ENCODE data around the gene SYVN1.
"Not testable (repeated sequence)": the region's sequence is repeated elsewhere in the genome, so short reads cannot be mapped to it uniquely, and the experiment has no call there.

Gene SYVN1

DNA sequence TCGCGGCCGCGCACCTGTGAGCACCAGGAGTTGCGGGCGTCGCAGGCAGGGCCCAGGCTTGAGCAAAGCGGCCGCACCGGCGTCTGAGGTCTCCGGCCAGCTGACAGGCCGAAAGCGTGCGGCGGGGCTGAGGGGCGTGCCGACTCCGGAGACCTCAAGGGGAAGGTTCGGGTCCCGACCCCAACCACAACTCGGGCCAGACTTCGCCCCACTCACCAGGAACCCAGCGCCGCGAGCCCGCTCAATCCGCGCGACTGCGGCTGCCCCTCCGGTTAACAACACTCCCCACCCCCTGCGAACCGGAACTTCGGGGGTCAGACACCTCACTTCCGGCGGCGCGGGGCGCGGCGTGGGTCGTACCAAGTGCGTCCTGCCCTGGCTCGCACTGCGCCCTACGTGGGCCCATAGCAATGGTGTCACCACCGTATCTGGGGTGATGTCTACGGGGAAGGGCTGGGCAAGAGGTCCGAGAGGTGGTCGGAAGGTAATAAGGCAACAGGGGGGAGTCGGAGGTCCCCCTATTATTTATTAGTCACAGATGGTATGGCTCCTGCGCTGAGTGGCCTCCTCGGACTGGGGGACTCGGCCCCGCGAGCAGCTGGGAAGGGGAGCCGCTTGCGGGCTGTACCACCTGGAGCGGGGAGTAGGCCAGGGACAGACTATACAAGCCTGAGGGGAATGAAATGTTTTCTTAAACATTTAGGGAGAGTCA lies at the start of gene SYVN1:
SYVN1 (minus strand) TSS at position 280 of the 712 bp plus-strand sequence. CDS start 918 bp downstream, outside the sequence.
- DNase-seq (ENCODE audit: low spot score): peak; percentile 76

DNA sequence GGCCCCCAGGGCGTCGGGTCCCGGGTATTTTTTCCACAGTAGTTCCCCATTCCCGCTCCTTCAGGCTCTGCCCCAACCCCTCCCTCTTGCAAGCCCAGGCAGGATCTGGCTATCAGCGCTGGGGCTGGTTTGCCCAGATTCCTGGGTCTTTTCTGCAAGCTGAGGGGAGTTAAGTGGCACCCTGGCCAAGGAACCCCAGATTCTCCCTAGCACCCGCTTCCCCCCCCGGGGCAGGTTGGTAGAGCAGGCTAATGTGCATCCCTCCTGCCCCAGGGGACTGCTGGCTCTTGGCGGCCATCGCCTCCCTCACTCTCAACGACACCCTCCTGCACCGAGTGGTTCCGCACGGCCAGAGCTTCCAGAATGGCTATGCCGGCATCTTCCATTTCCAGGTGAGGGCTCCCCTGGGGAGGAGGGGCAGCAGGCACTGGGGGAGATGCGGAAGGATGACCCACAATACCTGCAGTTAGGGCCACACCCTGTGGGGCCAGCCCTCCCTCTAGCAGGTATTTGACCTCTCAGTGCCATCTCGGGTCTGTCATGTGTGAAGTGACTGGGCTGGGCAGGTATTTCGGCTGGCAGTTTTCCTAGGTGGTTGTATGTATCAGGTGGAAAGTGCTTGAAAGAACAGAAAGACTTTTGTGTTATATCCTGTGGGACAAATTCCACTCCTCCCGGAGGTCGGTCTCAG lies 49.0 kb upstream of the SYVN1 start:
- DNase-seq (ENCODE audit: low spot score): no peak

DNA sequence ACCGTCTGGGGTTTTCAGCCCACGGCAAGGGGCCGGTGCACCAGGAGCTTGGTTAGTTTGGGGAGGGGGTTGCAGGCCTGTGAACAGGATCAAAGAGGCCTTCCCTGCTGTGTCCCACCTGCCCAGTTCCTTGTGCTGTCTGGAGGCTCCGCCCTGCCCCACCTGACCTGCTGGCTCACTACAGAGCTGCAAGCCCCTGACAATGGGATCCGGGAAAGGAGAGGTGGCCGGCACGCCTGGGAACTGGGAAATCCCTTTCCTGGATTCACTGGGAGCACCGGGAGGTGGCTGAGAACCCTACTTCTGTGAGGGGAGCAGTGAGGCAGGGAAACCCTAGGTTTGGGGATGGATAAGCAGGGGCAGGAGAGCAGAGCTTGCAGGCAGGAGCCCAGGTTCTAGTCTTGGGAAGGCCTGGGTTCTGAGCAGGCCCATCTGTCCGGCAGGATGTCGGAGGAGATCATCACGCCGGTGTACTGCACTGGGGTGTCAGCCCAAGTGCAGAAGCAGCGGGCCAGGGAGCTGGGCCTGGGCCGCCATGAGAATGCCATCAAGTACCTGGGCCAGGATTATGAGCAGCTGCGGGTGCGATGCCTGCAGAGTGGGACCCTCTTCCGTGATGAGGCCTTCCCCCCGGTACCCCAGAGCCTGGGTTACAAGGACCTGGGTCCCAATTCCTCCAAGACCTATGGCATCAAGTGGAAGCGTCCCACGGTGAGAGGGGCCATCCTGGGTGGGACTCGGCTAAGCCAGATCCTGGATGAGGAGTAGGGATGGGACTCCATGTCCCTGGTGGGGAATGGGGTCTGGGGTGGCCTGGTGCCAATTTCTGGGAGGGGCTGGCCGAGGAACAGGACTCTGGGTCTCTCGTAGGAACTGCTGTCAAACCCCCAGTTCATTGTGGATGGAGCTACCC lies 48.2 kb upstream of the SYVN1 start:
- DNase-seq (ENCODE audit: low spot score): no peak

DNA sequence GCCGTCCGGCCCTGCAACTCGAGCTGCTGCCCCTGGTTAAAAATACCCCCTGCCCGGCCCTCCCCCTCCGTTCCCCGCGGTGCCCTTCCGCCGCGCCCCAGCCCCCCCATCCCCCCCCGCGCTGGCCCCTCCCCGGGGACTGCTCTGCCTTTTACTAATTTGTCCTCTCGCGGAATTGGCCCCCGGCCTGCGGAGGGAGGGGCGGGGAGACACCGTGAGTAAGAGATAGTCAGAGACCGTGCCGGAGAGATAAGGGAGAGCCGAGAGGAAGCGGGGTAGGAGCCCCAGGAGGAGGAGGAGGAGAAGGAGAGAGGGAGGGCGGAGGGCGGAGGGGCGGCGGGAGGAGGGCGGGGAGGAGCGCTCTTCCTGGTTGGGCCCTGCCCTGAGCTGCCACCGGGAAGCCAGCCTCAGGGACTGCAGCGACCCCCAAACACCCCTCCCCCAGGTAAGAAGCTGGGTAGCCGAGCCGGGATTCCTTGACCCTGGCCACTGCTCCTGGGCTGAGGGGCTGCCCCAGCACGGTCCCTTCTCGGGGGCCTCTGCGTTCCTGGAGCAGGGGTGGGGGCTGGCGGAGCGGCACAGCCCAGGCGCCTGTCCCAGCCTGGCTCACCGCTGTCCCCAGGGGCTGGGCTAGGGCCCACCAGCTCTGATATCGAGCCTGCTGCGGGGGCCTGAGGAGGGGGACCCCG lies 47.4 kb upstream of the SYVN1 start, which contains the start of gene CAPN1:
CAPN1 (plus strand) TSS at position 360 of the 689 bp plus-strand sequence. CDS start 774 bp downstream, outside the sequence.
- peak; percentile 68 for DNase-seq (ENCODE audit: low spot score)

DNA sequence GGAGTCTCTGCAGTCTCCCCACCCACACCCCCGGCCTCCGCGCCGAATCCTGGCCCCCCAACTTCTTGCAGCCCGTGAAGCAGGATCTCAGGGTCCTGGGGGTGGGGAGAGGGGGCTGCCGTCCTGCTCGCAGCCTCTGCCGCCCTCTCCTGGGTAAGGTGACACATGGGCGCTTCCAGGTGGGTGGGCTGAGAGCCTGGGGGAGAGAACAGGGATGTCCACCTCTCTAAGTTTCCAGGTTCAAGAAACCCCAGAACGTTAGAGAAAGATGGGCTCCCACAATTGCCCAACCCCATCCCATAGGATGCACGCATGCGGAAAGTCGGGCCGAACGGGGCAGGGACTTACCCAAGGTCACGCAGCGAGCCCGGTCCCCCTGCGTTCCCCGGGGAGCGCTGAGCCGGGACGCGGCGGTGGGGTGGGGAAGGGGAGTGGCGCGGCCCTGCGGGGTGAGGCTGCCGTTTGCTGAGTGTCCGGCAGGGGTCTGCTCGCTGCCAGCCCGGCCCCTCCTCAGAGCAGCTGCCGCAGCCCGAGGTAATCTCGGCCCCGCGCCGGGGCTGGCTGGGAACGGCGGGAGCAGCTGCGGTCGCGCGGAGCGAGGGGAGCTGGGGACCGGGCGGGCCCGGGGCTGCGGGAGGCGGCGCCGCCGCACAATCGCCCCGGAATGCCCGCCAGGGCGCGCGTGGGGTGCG lies 46.7 kb upstream of the SYVN1 start:
- peak; percentile 42 for DNase-seq (ENCODE audit: low spot score)

DNA sequence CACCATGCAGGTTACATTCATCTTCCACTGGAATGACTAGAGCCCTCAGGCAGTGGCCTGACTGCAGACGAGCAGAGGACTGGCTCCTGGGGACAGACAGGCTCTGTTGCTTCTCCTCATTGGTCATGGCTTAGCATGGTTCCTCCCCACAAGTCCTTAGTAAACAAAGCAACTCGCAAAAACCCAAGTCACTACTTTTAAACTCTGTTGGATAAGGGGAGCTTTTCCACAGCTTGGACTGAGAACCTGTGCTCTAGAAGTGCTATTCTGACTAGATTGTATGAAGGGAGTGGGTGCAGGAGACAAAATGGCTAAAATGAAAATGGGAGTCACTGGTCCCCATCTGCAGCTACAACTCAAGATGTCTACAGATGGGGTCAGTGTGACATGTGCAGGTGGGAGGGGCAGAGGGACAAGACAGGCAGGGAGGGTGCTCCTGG lies 40.3 kb upstream of the SYVN1 start:
- not testable (repeated sequence) for DNase-seq (ENCODE audit: low spot score)

DNA sequence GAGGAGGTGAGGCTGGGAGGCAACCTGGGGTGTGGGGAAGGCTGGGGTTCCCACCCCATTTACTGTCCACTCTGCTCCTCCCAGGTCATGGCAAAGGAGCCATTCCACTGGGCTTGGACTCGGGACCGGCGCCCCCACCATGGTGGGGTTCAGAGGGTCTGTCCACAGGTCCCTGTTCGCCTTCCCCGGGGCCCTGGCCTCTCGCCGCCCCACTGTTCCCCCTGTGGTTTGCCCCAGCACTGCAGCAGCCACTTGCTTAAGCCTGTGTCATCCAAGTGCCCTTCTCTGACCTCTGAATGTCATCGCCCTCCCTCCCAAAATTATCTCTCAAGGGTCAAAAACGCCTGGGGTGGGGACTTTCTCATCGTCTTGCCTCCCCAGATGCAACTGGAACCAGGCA lies 38.3 kb upstream of the SYVN1 start:
- no peak for DNase-seq (ENCODE audit: low spot score)

DNA sequence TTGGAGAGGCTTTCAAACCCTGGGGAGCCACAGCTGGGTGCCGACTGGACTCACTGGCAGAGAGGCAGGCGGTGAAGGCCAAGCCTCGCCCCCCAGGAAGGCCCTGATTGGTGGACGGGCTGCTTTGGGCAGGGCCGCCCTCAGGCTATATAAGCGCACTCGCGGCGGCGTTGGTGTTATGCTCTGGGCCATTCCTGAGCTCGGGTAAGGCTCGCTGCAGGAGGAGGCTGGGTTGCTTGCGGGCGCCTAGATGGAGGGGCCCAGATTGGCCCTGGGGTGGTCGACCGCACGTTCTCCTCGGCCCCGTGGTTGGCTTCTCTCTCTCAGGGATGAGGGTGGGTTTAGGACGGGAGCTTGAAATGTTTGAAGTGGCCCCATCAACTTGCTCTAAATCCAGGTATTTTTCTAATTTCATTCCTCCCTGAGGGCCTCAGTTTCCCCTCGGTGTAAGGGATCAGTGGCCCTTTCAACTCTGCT lies 35.8 kb upstream of the SYVN1 start, which contains the start of gene SPDYC:
SPDYC (plus strand) TSS at position 176 of the 477 bp plus-strand sequence. CDS start 1,125 bp downstream, outside the sequence.
- DNase-seq (ENCODE audit: low spot score): no peak

DNA sequence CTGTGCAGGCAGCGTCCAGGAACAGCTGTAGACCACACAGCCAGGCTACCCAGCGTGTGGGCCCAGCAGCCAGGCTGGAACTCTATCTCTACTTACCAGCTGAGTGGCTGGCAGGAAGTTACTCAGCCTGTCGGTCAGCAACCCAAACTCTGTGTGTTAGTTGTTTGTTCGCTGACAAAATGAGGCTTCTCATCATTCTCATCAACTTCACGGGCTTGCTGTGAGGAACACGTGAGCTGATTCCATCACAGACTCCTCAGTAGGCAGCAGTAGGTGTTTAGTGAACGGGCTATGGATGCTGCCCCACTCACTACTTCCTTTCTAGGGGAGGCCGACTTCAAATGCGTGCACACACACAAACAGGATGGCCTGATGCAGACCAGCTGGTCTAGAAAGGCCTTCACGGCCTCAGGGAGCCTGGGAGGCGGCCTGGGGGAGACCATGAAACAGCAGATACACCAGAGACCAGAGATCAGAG lies 34.9 kb upstream of the SYVN1 start:
- no peak for DNase-seq (ENCODE audit: low spot score)

DNA sequence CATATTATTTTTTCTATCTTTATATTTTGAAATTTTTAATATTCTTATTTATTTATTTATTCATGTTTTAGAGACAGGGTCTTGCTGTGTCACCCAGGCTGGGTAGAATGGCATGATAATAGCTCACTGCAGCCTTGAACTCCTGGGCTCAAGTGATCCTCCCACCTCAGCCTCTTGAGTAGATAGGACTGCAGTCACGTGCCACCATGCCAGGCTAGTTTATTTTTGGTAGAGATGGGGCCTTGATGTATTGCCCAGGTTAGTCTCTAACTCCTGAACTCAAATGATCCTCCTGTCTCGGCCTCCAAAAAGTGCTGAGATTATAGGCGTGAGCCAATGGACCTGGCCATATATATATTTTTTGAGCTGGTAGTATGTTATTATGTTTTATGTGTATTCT lies 33.3 kb upstream of the SYVN1 start:
- no peak for DNase-seq (ENCODE audit: low spot score)

DNA sequence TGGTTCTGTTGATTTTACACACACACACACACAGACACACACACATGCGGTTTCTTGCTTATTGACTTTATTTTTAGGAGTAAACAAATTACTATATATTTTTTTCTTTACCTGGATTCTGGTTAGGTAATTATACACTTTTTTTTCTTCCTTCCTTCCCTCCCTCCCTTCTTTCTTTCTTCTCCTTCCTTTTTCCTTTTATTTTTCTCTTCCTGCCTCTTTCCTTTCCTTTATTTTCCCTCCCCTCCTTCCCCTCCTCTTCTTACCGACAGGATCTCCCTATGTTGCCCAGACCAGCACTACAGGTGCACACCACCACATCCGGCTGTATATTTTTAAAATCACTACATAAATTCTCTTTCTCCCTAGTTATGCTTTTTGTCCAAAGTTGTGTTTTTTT lies 32.6 kb upstream of the SYVN1 start:
- DNase-seq (ENCODE audit: low spot score): no peak

DNA sequence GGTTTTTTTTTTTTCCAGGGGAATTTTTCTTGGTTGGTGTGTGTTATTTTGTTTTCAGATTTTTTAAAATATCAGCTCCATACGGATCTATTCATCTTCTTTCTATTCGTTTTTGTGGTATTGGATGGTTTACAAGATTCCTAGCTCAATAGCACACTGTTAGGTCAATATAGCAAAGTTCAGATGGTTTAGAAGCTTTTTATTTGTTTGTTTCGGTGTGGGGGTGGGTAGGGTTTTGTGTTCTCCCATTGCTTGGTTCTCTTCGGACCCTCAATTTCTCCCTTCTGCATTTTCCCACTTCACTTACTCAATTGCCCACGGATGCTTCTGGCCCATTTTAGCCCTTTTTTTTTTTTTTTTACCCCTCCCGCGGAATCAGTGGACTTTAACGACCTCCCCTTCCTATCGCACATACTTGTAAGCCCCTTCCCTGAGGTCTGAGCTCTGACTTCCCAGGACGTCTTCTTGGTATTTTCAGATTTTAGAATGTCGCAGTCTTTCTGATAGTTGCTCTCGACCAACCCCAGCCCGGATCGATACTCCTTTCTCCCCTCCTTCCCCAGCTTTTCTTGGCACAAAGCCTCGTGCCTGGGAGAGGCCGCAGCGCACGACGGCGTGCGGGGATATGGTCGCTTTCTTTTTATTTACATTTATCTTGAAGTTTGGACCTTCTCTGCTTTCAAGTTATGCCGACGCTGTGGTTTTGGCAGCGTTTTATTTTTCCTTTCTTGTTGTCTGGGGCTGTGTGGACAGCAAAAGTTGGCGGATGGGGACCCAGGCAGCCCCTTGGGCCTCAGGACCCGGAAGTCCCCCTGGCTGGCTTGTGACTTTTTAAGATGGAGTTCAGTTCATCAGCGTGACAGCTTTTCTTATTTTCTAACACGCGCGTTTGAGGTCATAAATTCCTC lies 31.3 kb upstream of the SYVN1 start:
- no peak for DNase-seq (ENCODE audit: low spot score)

DNA sequence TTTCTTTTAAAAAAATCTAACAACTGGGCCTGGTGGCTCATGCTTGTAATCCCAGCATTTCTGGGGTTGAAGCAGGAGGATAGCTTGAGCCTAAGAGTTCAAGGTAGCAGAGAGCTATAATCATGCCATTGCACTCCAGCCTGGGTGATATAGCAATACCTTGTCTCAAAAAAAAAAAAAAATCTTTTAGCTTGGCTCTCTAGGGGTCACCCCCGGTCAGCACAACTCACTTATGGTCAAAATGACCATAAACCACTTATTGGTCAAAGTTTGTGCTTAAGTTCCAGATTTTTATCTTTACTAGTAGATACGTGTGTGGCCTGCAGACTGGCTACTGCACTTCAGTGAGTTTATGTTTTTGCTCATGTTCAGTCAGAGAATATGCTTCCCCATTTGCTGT lies 29.4 kb upstream of the SYVN1 start:
- no peak for DNase-seq (ENCODE audit: low spot score)

DNA sequence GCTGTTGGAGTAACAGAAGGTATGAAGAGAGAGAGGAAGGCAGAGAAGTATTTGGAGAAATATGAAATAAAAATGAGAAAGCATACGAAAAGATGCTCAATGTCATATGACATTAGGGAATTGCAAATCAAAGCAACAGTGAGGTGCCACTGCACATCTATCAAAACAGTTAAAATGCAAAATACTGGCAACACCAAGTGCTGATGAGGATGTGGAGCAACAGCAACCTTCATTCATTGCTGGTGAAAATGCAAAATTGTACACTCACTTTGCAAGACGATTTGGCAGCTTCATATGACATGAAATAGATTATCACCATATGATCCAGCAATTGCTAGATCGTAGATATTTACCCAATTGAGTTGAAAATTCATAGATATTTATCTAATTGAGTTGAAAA lies 26.3 kb upstream of the SYVN1 start:
- no peak for DNase-seq (ENCODE audit: low spot score)

DNA sequence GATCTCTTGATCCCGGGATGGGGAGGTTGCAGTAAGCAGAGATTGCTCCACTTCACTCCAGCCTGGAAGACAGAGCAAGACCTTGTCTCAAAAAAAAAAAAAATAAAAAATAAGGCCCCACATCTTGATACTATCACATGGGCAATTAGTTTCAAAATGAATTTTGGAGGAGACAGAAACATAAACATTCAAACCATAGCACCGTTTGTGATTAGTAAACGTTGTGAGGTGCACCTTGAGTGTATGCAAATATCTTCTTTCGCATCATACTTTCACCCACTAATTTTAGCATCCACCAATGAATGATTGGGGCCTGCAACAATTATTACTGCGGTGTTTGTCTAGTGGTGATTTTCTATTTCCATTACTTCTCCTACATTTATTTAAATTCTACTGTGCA lies 24.7 kb upstream of the SYVN1 start:
- no peak for DNase-seq (ENCODE audit: low spot score)

DNA sequence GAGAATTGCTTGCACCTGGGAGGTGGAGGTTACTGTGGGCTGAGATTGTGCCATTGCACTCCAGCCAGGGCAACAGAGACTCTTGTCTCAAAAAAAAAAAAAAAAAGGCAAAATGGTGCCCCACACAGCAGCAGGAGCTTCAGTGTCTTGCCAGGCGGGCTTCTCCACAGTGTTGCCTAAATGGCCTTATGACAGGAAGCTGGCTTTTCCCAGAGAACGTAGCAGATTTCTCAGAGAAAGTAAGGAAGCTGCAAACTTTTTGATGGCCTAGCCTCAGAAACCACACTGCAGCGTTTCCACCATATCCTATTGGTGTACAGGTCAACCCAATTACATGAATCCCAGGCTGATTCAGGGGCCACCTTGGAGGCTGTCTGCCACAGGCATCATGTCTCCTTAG lies 23.0 kb upstream of the SYVN1 start:
- DNase-seq (ENCODE audit: low spot score): no peak

DNA sequence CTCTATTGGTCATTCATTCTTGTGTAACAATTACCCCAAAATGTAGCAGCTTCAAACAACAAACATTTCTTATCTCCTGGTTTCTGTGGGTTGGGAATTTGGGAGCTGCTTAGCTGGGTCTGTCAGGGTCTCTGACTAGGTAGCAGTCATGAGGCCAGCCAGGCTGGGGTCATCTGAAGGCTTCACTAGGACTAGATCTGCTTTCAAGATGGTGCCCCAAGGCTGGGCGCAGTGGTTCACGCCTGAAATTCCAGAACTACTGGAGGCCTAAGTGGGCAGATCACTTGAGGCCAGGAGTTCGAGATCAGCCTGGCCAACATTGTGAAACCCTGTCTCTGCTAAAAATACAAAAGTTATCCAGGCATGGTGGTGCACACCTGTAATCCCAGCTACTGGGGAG lies 22.6 kb upstream of the SYVN1 start:
- DNase-seq (ENCODE audit: low spot score): no peak

DNA sequence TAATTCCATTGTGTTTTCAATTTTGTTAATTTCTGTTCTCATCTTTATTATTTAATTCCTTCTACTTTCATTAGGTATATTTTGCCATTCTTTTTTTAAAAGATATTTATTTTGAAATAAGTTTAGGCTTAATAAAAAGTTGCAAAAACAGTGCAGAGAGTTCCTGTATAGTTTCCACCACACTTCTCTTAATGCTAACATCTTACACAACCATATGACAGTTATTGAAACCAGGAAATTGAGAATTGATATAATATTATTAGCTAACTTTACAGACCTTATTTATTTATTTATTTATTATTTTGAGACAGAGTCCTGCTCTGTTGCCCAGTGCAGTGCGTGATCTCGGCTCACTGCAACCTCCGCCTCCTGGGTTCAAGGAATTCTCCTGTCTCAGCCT lies 21.9 kb upstream of the SYVN1 start:
- no peak for DNase-seq (ENCODE audit: low spot score)

DNA sequence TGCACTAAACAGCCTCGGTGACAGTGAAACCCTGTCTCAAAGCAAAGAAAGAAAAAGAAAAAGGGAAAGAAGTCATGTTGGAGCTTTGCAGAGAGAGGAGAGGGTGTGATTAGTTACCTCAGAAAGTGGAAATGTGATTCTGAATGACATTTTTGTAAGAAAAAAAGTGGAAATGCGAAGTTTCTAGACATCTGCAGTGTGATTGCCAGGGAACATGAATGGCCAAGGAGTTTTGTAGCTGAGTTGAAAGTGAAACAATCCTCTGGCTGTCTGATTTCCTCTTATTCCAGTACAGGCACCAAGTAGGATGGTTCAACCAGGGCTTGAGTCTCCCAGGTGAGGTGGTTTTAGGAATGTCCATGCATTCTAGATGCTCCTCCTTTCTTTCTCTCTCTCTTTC lies 17.8 kb upstream of the SYVN1 start:
- DNase-seq (ENCODE audit: low spot score): no peak

Measured in COLO829 (cell line).